ENCODE measurements around the gene CLDN6.
A peak's percentile ranks its signal among the peaks of the same experiment; 100 is the strongest.

CLDN6 gene

DNA sequence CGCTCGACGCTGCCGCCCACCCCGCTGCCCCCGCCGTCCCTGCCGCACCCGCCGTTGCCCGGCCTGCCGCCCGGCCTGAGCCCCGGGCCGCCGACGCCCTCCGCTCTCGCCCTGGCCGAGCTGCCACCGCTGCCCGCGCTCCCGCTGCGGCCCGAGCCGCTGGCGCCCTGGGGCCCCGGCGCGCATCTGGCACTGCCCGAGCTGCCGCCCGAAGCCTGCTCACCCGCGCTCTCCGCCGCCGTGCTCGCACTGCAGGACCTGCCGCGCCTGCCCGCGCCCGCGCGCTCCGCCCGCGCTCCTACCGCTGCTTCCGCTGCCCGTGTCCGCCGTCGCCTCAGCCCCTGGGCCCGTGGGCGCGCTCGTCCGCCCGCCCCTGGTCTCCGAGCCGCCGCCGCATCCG, 13.7 kb downstream of the CLDN6 start:
- no peak overlapping the region for H3K4me3 ChIP-seq (replicated peaks; ENCODE audit: low read depth, low read length)
- no peak for DNase-seq (ENCODE audit: low read depth)
- TF ChIP-seq, protein P1, sequence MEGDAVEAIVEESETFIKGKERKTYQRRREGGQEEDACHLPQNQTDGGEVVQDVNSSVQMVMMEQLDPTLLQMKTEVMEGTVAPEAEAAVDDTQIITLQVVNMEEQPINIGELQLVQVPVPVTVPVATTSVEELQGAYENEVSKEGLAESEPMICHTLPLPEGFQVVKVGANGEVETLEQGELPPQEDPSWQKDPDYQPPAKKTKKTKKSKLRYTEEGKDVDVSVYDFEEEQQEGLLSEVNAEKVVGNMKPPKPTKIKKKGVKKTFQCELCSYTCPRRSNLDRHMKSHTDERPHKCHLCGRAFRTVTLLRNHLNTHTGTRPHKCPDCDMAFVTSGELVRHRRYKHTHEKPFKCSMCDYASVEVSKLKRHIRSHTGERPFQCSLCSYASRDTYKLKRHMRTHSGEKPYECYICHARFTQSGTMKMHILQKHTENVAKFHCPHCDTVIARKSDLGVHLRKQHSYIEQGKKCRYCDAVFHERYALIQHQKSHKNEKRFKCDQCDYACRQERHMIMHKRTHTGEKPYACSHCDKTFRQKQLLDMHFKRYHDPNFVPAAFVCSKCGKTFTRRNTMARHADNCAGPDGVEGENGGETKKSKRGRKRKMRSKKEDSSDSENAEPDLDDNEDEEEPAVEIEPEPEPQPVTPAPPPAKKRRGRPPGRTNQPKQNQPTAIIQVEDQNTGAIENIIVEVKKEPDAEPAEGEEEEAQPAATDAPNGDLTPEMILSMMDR (IDR thresholded peaks at IDR 0.05; ENCODE audit: low read length, missing control alignments), result no peak

DNA sequence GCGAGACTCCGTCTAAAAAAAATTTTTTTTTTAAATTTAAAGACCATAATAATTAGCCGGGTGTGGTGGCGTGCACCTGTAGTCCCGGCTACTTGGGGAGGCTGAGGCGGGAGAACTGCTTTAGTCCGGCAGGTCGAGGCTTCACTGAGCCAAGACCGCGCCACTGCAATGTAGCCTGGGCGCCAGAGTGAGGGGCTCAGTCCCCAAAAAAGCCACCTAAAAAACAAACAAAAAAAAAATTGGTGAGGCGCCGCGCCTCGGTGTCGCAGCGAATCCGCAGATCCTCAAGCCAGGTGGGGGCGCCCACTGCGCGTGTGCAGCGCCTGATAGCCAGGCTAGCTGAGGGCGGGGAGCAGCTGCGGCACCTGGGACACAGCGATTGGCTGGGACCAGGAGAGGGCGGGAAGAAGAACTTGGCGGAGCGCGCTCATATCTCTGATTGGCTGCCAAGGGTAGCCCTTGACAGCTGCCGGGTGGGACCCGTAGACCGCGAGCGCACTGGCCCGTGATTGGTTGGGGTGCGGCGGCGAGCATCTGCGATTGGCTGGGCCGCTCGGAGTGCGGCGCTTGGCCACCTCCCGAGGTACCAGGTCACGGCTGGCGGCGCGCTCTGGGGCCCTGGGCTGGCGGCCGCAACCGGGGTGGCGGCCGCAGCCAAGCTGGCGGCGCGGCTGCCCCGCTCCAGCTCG, 14.3 kb downstream of the CLDN6 start:
- no peak overlapping the region for H3K4me3 ChIP-seq (replicated peaks; ENCODE audit: low read depth, low read length)

DNA sequence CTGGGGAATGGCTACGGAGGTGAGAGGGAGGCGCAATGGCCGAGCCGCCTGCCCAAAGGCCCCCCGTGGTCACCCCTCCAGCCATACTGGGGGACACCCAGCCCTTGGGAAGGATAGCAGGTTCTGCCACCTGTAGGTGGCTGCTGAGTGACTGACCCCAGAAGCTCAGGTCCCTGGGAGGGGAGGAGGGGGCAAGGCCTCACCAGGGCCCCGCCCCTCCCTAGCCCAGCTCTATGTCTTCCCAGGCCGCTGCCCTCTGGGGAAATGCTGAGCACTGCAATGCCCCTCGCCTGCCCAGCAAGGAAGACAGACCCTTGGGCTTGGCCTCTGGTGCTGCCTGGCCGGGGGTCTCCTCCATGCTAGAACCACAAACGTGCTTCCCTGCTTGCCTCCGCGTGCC, 16.7 kb downstream of the CLDN6 start:
- TF ChIP-seq, protein P1 (IDR thresholded peaks at IDR 0.05; ENCODE audit: low read length, missing control alignments), result no peak
- DNase-seq (ENCODE audit: low read depth), result no peak
- H3K4me3 ChIP-seq (replicated peaks; ENCODE audit: low read depth, low read length), result no peak overlapping the region

More for the DNA sequence above, 14.3 kb downstream of the CLDN6 start:
- peak; percentile 99 for DNase-seq (ENCODE audit: low read depth)
- TF ChIP-seq, protein P1 (IDR thresholded peaks at IDR 0.05; ENCODE audit: low read length, missing control alignments), result peak; percentile 21

DNA sequence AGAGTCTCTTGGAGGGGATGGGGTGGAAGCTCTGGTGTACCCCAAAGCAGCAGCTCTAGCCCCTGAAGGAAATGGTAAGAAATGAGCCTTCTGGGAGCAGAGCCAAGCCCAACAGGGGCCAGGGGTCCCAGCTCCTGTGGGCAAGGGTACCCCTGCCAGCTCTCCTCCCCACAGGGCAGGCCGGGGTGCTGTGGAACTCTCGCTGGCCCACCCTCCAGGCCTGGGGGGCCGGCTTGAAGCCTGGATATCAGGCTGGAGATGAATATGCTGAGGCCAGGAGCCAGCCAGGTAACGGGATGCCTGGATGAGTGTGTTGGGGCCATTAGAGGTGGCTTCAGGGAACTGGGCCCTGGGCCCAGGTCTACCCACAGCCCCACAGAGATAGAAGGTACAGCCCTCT, 17.4 kb downstream of the CLDN6 start:
- H3K4me3 ChIP-seq (replicated peaks; ENCODE audit: low read depth, low read length), result no peak overlapping the region
- DNase-seq (ENCODE audit: low read depth), result no peak
- TF ChIP-seq, protein P1 (IDR thresholded peaks at IDR 0.05; ENCODE audit: low read length, missing control alignments), result no peak

DNA sequence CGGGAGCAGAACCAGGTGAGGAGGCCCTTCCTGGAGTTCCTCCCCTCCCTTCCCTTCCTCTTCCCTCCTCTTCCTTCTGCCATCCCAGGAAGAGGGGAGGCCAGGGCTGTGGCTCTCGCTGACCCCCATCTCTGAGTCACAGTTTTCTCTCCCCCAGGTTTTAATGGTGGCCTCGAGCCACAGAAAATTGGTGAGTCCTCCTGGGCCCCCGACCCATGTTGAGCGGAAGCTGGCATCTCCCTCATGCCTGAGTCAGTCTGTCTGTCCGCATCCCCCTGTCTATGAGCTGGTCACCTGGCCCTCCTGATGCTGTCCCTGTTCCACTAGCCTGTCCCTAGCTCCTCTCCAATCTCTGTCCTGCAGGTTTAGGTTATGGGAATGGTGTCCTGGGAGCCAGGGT, 18.1 kb downstream of the CLDN6 start:
- DNase-seq (ENCODE audit: low read depth), result no peak
- H3K4me3 ChIP-seq (replicated peaks; ENCODE audit: low read depth, low read length), result no peak overlapping the region
- TF ChIP-seq, protein P1 (IDR thresholded peaks at IDR 0.05; ENCODE audit: low read length, missing control alignments), result no peak

DNA sequence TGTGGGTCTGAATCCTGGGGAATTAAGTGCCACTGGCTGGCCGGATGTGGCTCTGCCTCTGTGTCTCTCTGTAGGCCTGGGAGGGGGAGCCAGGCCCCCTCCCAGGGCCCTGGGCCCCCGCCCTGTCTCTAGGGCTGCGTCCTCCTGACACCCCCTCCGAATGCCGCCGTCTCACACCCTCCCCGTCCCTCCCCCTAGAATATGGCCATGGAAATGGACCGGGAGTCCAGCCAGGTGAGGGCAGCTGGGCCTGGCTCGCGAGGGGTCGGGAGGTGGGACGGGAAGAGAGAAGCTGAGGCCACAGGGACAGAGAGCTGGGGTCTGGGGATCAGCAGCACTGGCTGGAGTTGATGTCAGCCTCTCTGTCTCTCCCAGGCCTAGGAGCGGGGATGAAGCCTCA, 21.7 kb downstream of the CLDN6 start:
- TF ChIP-seq, protein P1 (IDR thresholded peaks at IDR 0.05; ENCODE audit: low read length, missing control alignments), result no peak
- DNase-seq (ENCODE audit: low read depth), result no peak
- no peak overlapping the region for H3K4me3 ChIP-seq (replicated peaks; ENCODE audit: low read depth, low read length)

All from fibroblast of pulmonary artery (primary cell).